IPS-18c (cell line): ENCODE results near the gene NFIX.
A peak's percentile ranks its signal among the peaks of the same experiment; 100 is the strongest.

Source experiments
- H3K4me3 ChIP-seq: 2 replicates; pipeline ENCODE4 v1.7.0; 2013; ENCODE audit warnings: low read depth, mild to moderate bottlenecking, low read length, moderate library complexity; ENCODE audit not compliant: insufficient read depth
- H3K9me3 ChIP-seq: one replicate; pipeline ENCODE4 v1.6.1; 2013; ENCODE audit warnings: mild to moderate bottlenecking, low read length, moderate library complexity; ENCODE audit not compliant: control insufficient read depth, insufficient read depth

Gene NFIX

GRCh38 chr19:13094771-13095392 is 99.6 kb downstream of the NFIX start:
- Histone ChIP-seq H3K4me3 (peak overlapping the region; percentile 53), H3K9me3 (no peaks in the 10 kb centered on the region)

GRCh38 chr19:13095393-13095784 is 100.1 kb downstream of the NFIX start:
- Histone ChIP-seq H3K4me3 (peak overlapping the region; percentile 53), H3K9me3 (no peaks in the 10 kb centered on the region)

- H3K4me3 ChIP-seq = peak overlapping the region; percentile 53
These were observed 101.0 kb downstream of the NFIX start for GRCh38 chr19:13095934-13096927.

GRCh38 chr19:13097033-13097462 is 101.8 kb downstream of the NFIX start:
- no peak overlapping the region for H3K4me3 ChIP-seq

More at GRCh38 chr19:13095934-13096927, 101.0 kb downstream of the NFIX start:
- no peaks in the 10 kb centered on the region for H3K9me3 ChIP-seq

GRCh38 chr19:13097463-13098258 is 102.4 kb downstream of the NFIX start:
- Histone ChIP-seq H3K4me3 (no peak overlapping the region), H3K9me3 (no peaks in the 10 kb centered on the region)

More at GRCh38 chr19:13097033-13097462, 101.8 kb downstream of the NFIX start:
- no peaks in the 10 kb centered on the region for H3K9me3 ChIP-seq

- H3K4me3 ChIP-seq = peak overlapping the region; percentile 28; the same call in 1 of the 2 replicates
- no peaks in the 10 kb centered on the region for H3K9me3 ChIP-seq
These were observed 103.2 kb downstream of the NFIX start for GRCh38 chr19:13098277-13099072.

GRCh38 chr19:13099073-13099999 is 104.1 kb downstream of the NFIX start:
- H3K9me3 ChIP-seq = no peaks in the 10 kb centered on the region
- H3K4me3 ChIP-seq = peak overlapping the region; percentile 28

- H3K4me3 ChIP-seq = no peak overlapping the region
These were observed 104.8 kb downstream of the NFIX start for GRCh38 chr19:13100031-13100588.

GRCh38 chr19:13100841-13101589 is 105.7 kb downstream of the NFIX start:
- no peak overlapping the region for H3K4me3 ChIP-seq
- H3K9me3 ChIP-seq = no peaks in the 10 kb centered on the region

More at GRCh38 chr19:13100031-13100588, 104.8 kb downstream of the NFIX start:
- H3K9me3 ChIP-seq = no peaks in the 10 kb centered on the region

- H3K9me3 ChIP-seq = no peaks in the 10 kb centered on the region
These were observed 106.5 kb downstream of the NFIX start for GRCh38 chr19:13101590-13102415.

GRCh38 chr19:13102416-13102665 is 107.1 kb downstream of the NFIX start:
- Histone ChIP-seq H3K4me3 (peak overlapping the region; percentile 41), H3K9me3 (no peaks in the 10 kb centered on the region)

More at GRCh38 chr19:13101590-13102415, 106.5 kb downstream of the NFIX start:
- H3K4me3 ChIP-seq = no peak overlapping the region

GRCh38 chr19:13102666-13103580 is 107.6 kb downstream of the NFIX start, which contains the start of gene LYL1:
Gene LYL1 (minus strand): TSS chr19:13102858. CDS start chr19:13101171, 1,687 bp downstream.
- Histone ChIP-seq H3K9me3 (no peaks in the 10 kb centered on the region), H3K4me3 (peak within 1 kb of the TSS; percentile 41)
